ENCODE data around the gene ALAS2.

The ALAS2 gene

GRCh38 chrX:55029291-55029690 lies 1.5 kb downstream of the ALAS2 start:
- Histone ChIP-seq H3F3A (ENCODE audit: insufficient read depth, low read length) (no peaks in the 10 kb centered on the region), H3K4me1 (ENCODE audit: insufficient read depth, low read length, severe bottlenecking) (no peaks in the 10 kb centered on the region), H3K27ac (ENCODE audit: low read depth, low read length, poor library complexity, severe bottlenecking) (no peak overlapping the region), H3K27me3 (ENCODE audit: insufficient read depth, low read length) (no peaks in the 10 kb centered on the region), H3K9ac (ENCODE audit: low read length) (no peak overlapping the region), H3K4me3 (ENCODE audit: low read depth, low read length, poor library complexity, severe bottlenecking) (no peak overlapping the region), H3K9me2 (ENCODE audit: low read depth, low read length) (no peaks in the 10 kb centered on the region), H3K9me3 (ENCODE audit: low read length) (no peaks in the 10 kb centered on the region), H3K79me2 (ENCODE audit: insufficient read depth, low read length) (no peaks in the 10 kb centered on the region), H3K36me3 (ENCODE audit: insufficient read depth, low read length) (no peaks in the 10 kb centered on the region), H3K4me2 (ENCODE audit: low read length) (no peak overlapping the region), H4K20me1 (ENCODE audit: insufficient read depth, low read length) (no peaks in the 10 kb centered on the region), H2AFZ (ENCODE audit: low read length) (no peak overlapping the region)
- no peak for TF ChIP-seq CTCF (IDR thresholded peaks at IDR 0.05; ENCODE audit: low read length)
- no peak for TF ChIP-seq EZH2 (IDR thresholded peaks at IDR 0.05; ENCODE audit: borderline replicate concordance, low read length)

- Histone ChIP-seq H3K27me3 (ENCODE audit: insufficient read depth, low read length) (no peaks in the 10 kb centered on the region), H3K9me2 (ENCODE audit: low read depth, low read length) (no peaks in the 10 kb centered on the region), H3K4me2 (ENCODE audit: low read length) (no peak overlapping the region), H3K27ac (ENCODE audit: low read depth, low read length, poor library complexity, severe bottlenecking) (no peak overlapping the region), H3K36me3 (ENCODE audit: insufficient read depth, low read length) (no peaks in the 10 kb centered on the region), H2AFZ (ENCODE audit: low read length) (no peak overlapping the region), H3K79me2 (ENCODE audit: insufficient read depth, low read length) (no peaks in the 10 kb centered on the region), H4K20me1 (ENCODE audit: insufficient read depth, low read length) (no peaks in the 10 kb centered on the region), H3K9ac (ENCODE audit: low read length) (no peak overlapping the region), H3K9me3 (ENCODE audit: low read length) (no peaks in the 10 kb centered on the region), H3F3A (ENCODE audit: insufficient read depth, low read length) (no peaks in the 10 kb centered on the region), H3K4me1 (ENCODE audit: insufficient read depth, low read length, severe bottlenecking) (no peaks in the 10 kb centered on the region), H3K4me3 (ENCODE audit: low read depth, low read length, poor library complexity, severe bottlenecking) (no peak overlapping the region)
- no peak for TF ChIP-seq EZH2 (IDR thresholded peaks at IDR 0.05; ENCODE audit: borderline replicate concordance, low read length)
- no peak for TF ChIP-seq CTCF (IDR thresholded peaks at IDR 0.05; ENCODE audit: low read length)
These were observed 2.2 kb downstream of the ALAS2 start for GRCh38 chrX:55028611-55029010.

- TF ChIP-seq CTCF (IDR thresholded peaks at IDR 0.05; ENCODE audit: low read length): no peak
- TF ChIP-seq EZH2 (IDR thresholded peaks at IDR 0.05; ENCODE audit: borderline replicate concordance, low read length): no peak
These were observed 2.7 kb downstream of the ALAS2 start for GRCh38 chrX:55028040-55028439.

More at GRCh38 chrX:55028040-55028439, 2.7 kb downstream of the ALAS2 start:
- Histone ChIP-seq H3K36me3 (ENCODE audit: insufficient read depth, low read length) (no peaks in the 10 kb centered on the region), H2AFZ (ENCODE audit: low read length) (no peak overlapping the region), H3K9ac (ENCODE audit: low read length) (no peak overlapping the region), H4K20me1 (ENCODE audit: insufficient read depth, low read length) (no peaks in the 10 kb centered on the region), H3K27me3 (ENCODE audit: insufficient read depth, low read length) (no peaks in the 10 kb centered on the region), H3K4me3 (ENCODE audit: low read depth, low read length, poor library complexity, severe bottlenecking) (no peak overlapping the region), H3K4me1 (ENCODE audit: insufficient read depth, low read length, severe bottlenecking) (no peaks in the 10 kb centered on the region), H3K9me2 (ENCODE audit: low read depth, low read length) (no peaks in the 10 kb centered on the region), H3K79me2 (ENCODE audit: insufficient read depth, low read length) (no peaks in the 10 kb centered on the region), H3K9me3 (ENCODE audit: low read length) (no peaks in the 10 kb centered on the region), H3F3A (ENCODE audit: insufficient read depth, low read length) (no peaks in the 10 kb centered on the region), H3K4me2 (ENCODE audit: low read length) (no peak overlapping the region), H3K27ac (ENCODE audit: low read depth, low read length, poor library complexity, severe bottlenecking) (no peak overlapping the region)
